CD8-positive, alpha-beta memory T cell (primary cell): ENCODE results near the gene MAML2. TPM values are rescaled to one million over a fixed set of nuclear protein-coding genes. Genes with fewer than 3 reads are reported as not detected.

Experiments used
- CTCF ChIA-PET: fragments of 350-600 bp; sonication (Branson Sonifier 250); formaldehyde crosslinking; loops from one replicate; lab custom pipeline; 2021; ENCODE audit warnings: antibody characterized with exemption; lab: Charles Lee
- POLR2A ChIA-PET: fragments of 350-600 bp; sonication (Branson Sonifier 250); formaldehyde crosslinking; loops from one replicate; lab custom pipeline; 2021; ENCODE audit warnings: antibody characterized with exemption; lab: Charles Lee
- DNase-seq, 5 donors: peaks; one replicate each; pipeline versions ENCODE4 v3.0.0 to v3.0.0-alpha.2; 2020 to 2022; ENCODE audit warnings: mixed read lengths in 1 of 5
- H3K27ac ChIP-seq: one replicate; pipeline ENCODE4 v1.7.0; 2013; ENCODE audit warnings: low read depth, mild to moderate bottlenecking, low read length, moderate library complexity
- H3K27me3 ChIP-seq: 2 replicates; pipeline ENCODE4 v1.7.0; 2013; ENCODE audit warnings: low read length, mild to moderate bottlenecking; ENCODE audit not compliant: insufficient read depth, poor library complexity, severe bottlenecking
- H3K36me3 ChIP-seq: 2 replicates; pipeline ENCODE4 v1.7.0; 2013; ENCODE audit warnings: mild to moderate bottlenecking, low read length, moderate library complexity; ENCODE audit not compliant: insufficient read depth
- H3K4me1 ChIP-seq: 2 replicates; pipeline ENCODE4 v1.7.0; 2013; ENCODE audit warnings: mild to moderate bottlenecking, low read length, moderate library complexity; ENCODE audit not compliant: insufficient read depth
- H3K4me3 ChIP-seq: 2 replicates; pipeline ENCODE4 v1.7.0; 2013; ENCODE audit warnings: mild to moderate bottlenecking, low read length
- H3K9me3 ChIP-seq: 2 replicates; pipeline ENCODE4 v1.7.0; 2013; ENCODE audit warnings: mild to moderate bottlenecking, low read length
- H3K27ac Mint-ChIP-seq, 8 donors: one replicate each; pipeline ENCODE4 v1.8.0; 2020 to 2021; ENCODE audit warnings: mixed read lengths in 8 of 8, mild to moderate bottlenecking in 6 of 8, inconsistent platforms in 3 of 8, moderate library complexity in 3 of 8
- H3K27me3 Mint-ChIP-seq, 2 donors: one replicate each; pipeline ENCODE4 v1.8.0; 2020 to 2021; ENCODE audit warnings: mixed read lengths in 2 of 2, mild to moderate bottlenecking in 1 of 2, moderate library complexity in 1 of 2
- H3K36me3 Mint-ChIP-seq, 3 donors: one replicate each; pipeline ENCODE4 v1.8.0; 2020 to 2021; ENCODE audit warnings: mixed read lengths in 3 of 3, inconsistent platforms in 1 of 3, mild to moderate bottlenecking in 1 of 3
- H3K4me1 Mint-ChIP-seq, 3 donors: one replicate each; pipeline ENCODE4 v1.8.0; 2020 to 2021; ENCODE audit warnings: mixed read lengths in 3 of 3, inconsistent platforms in 1 of 3, mild to moderate bottlenecking in 1 of 3
- H3K4me3 Mint-ChIP-seq, 7 donors: one replicate each; pipeline ENCODE4 v1.8.0; 2020 to 2021; ENCODE audit warnings: mixed read lengths in 7 of 7, mild to moderate bottlenecking in 6 of 7, moderate library complexity in 4 of 7, inconsistent platforms in 2 of 7
- H3K9me3 Mint-ChIP-seq, 5 donors: one replicate each; pipeline ENCODE4 v1.8.0; 2020 to 2022; ENCODE audit warnings: mixed read lengths in 5 of 5, mild to moderate bottlenecking in 3 of 5, moderate library complexity in 2 of 5, inconsistent platforms in 1 of 5
- polyA plus RNA-seq: library from polyadenylated mRNA; unstranded; fragments of 300-500 nt; fragmentation: Illumina TruSeq; gene quantifications from one replicate; pipeline ENCODE4 v1.2.3, GENCODE V29; 2021
- total RNA-seq, 2 experiments: library from RNA; stranded (reverse); gene quantifications; one replicate each; pipeline ENCODE4 v1.2.3, GENCODE V29; 2021

MAML2 gene
- total and polyA plus RNA-seq, 3 experiments from 2014 or later, result 11.1 to 15.9 (median 15.6) TPM

- POLR2A ChIA-PET, result interaction anchor here (0.6 to 1.4 kb wide), 8 partner anchors 15 to 100 kb away, joined by 3 to 9 read pairs (median 4); partner anchors contain the start of gene MAML2
- Histone ChIP-seq H3K27me3 (no peaks in the 10 kb centered on the region), H3K4me3 (peak overlapping the region; percentile 40), H3K36me3 (no peaks in the 10 kb centered on the region), H3K27ac (peak overlapping the region; percentile 68), H3K4me1 (peaks cover 61% of the 10 kb centered on the region), H3K9me3 (no peaks in the 10 kb centered on the region)
- peaks cover 48 to 59% (median 49%) of the 10 kb centered on the region in 3 donors for H3K4me1 Mint-ChIP-seq
- peak overlapping the region; percentile 65 to 99 (median 88) for H3K27ac Mint-ChIP-seq
- peaks cover 0 to 4% (median 4%) of the 10 kb centered on the region in 3 donors for H3K36me3 Mint-ChIP-seq
- CTCF ChIA-PET, result interaction anchor here (0.8 to 3.8 kb wide), 11 partner anchors 12 to 261 kb away, joined by 3 to 34 read pairs (median 4); partner anchors contain the start of gene MAML2
- no peaks in the 10 kb centered on the region for H3K9me3 Mint-ChIP-seq
- H3K27me3 Mint-ChIP-seq, result no peaks in the 10 kb centered on the region
- peak; percentile 57 to 77 (median 67) for DNase-seq
- H3K4me3 Mint-ChIP-seq, result peak overlapping the region; percentile 83 to 97 (median 90)
Observed at GRCh38 chr11:96242971-96243647, 99.9 kb downstream of the MAML2 start.

GRCh38 chr11:96242191-96242847, 100.7 kb downstream of the MAML2 start:
- Histone ChIP-seq H3K27me3 (no peaks in the 10 kb centered on the region), H3K4me3 (peak overlapping the region; percentile 40), H3K36me3 (no peaks in the 10 kb centered on the region), H3K4me1 (peaks cover 61% of the 10 kb centered on the region), H3K9me3 (no peaks in the 10 kb centered on the region), H3K27ac (no peak overlapping the region)
- Mint-ChIP-seq H3K27me3 (no peaks in the 10 kb centered on the region), H3K27ac (peak overlapping the region in 5 of 8 donors; percentile 29 to 90 (median 48)), H3K36me3 (peaks cover 0 to 4% (median 4%) of the 10 kb centered on the region in 3 donors), H3K4me3 (peak overlapping the region in 4 of 7 donors; percentile 12 to 90 (median 72)), H3K9me3 (no peaks in the 10 kb centered on the region), H3K4me1 (peaks cover 42 to 53% (median 44%) of the 10 kb centered on the region in 3 donors)
- ChIA-PET CTCF (interaction anchor here (1.3 to 3.8 kb wide), 7 partner anchors 13 to 260 kb away, joined by 3 to 34 read pairs (median 7); partner anchors contain the start of gene MAML2), POLR2A (interaction anchor here (0.6 to 1.4 kb wide), 4 partner anchors 16 to 99 kb away, joined by 3 to 4 read pairs (median 4); no protein-coding TSS in a partner anchor)
- no peak for DNase-seq

DNA sequence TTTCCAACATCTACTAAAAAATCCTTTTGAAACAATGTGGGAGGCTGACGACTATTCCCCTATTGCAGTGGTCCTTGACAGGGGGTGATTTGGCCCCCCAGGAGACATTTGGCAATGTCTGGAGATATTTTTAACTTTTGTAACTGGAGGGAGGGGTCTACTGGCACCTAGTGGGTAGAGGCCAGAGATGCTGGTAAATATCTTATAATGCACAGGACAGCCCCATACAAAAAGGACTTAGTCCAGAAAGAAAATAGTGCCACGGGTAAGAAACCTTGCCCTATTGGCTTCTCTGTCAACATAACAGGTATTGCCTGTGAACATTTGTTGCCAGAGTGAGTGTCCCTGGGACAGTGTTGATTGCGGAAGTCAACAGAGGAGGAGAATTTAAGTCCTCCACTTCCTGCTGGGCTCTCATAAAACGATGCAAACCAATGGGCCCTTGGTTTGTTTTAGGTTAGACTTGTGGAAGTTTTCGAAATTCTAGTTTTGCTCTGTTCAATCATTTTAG, 101.6 kb downstream of the MAML2 start:
- no peaks in the 10 kb centered on the region for H3K27me3 Mint-ChIP-seq
- no peak for DNase-seq
- peak overlapping the region in 1 of 7 donors; percentile 34 for H3K4me3 Mint-ChIP-seq
- Histone ChIP-seq H3K9me3 (no peaks in the 10 kb centered on the region), H3K4me3 (no peak overlapping the region), H3K36me3 (no peaks in the 10 kb centered on the region), H3K27ac (no peak overlapping the region), H3K27me3 (no peaks in the 10 kb centered on the region), H3K4me1 (peaks cover 57% of the 10 kb centered on the region)
- peaks cover 34 to 45% (median 36%) of the 10 kb centered on the region in 3 donors for H3K4me1 Mint-ChIP-seq
- POLR2A ChIA-PET, result no interaction called here
- H3K9me3 Mint-ChIP-seq, result no peaks in the 10 kb centered on the region
- H3K36me3 Mint-ChIP-seq, result peaks cover 0 to 4% (median 4%) of the 10 kb centered on the region in 3 donors
- CTCF ChIA-PET, result interaction anchor here (1.5 to 3.8 kb wide), 2 partner anchors 101 to 186 kb away, joined by 3 to 34 read pairs; partner anchors contain the start of gene MAML2
- H3K27ac Mint-ChIP-seq, result peak overlapping the region in 1 of 8 donors; percentile 25

DNA sequence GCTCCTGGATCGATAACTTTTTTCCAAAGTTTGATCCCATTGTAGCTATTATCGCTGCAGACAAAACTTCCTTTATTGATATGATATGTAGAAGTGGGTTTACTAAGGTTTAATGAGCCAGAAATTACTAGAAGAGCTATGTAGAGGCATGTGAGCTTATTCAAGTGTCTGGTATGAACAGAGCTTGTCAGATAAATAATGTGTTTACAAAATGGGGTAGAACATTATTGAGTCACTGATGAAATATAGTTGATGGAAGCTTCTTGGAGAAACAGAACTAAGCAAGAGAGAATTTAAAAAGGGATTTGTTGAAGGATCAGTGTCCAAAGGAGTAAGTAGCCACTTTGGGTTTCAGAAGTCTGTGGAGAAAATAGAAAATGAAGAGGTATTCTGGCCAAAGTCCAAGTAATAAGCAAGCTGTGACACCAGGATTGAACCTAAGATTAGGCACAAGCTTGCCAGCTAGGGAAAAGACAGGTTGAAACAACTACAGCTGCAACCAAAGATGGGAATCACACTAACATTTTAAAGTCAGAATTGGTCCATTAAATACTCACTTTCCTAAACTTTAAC, 104.3 kb downstream of the MAML2 start:
- Histone ChIP-seq H3K36me3 (no peaks in the 10 kb centered on the region), H3K9me3 (no peaks in the 10 kb centered on the region), H3K27ac (no peak overlapping the region), H3K4me1 (peaks cover 63% of the 10 kb centered on the region), H3K4me3 (no peak overlapping the region), H3K27me3 (no peaks in the 10 kb centered on the region)
- Mint-ChIP-seq H3K27me3 (no peaks in the 10 kb centered on the region), H3K36me3 (peaks cover 1 to 10% (median 4%) of the 10 kb centered on the region in 3 donors), H3K4me1 (peaks cover 32 to 50% (median 35%) of the 10 kb centered on the region in 3 donors), H3K27ac (no peak overlapping the region), H3K9me3 (no peaks in the 10 kb centered on the region), H3K4me3 (no peak overlapping the region)
- ChIA-PET CTCF (interaction anchor here (1.0 to 2.1 kb wide), 3 partner anchors 8 to 102 kb away, joined by 3 to 8 read pairs (median 8); no protein-coding TSS in a partner anchor), POLR2A (interaction anchor here (0.9 kb wide), 1 partner anchor 18 kb away, joined by 3 read pairs; no protein-coding TSS in a partner anchor)
- no peak for DNase-seq

GRCh38 chr11:96237766-96238266, 105.2 kb downstream of the MAML2 start:
- Mint-ChIP-seq H3K9me3 (no peaks in the 10 kb centered on the region), H3K36me3 (peaks cover 1 to 9% (median 4%) of the 10 kb centered on the region in 3 donors), H3K4me1 (peaks cover 24 to 46% (median 32%) of the 10 kb centered on the region in 3 donors), H3K4me3 (no peak overlapping the region), H3K27ac (no peak overlapping the region), H3K27me3 (no peaks in the 10 kb centered on the region)
- DNase-seq, result no peak
- ChIA-PET CTCF (interaction anchor here (0.8 to 2.3 kb wide), 4 partner anchors 12 to 105 kb away, joined by 3 to 10 read pairs (median 8); partner anchors contain the start of gene MAML2), POLR2A (no interaction called here)
- H3K4me1 ChIP-seq, result peaks cover 56% of the 10 kb centered on the region
- H3K27ac ChIP-seq, result no peak overlapping the region
- no peaks in the 10 kb centered on the region for H3K27me3 ChIP-seq
- no peaks in the 10 kb centered on the region for H3K36me3 ChIP-seq
- no peaks in the 10 kb centered on the region for H3K9me3 ChIP-seq
- no peak overlapping the region for H3K4me3 ChIP-seq

GRCh38 chr11:96235751-96236150, 107.2 kb downstream of the MAML2 start:
- ChIA-PET POLR2A (no interaction called here), CTCF (interaction anchor here (2.3 kb wide), 1 partner anchor 108 kb away, joined by 10 read pairs; the partner anchor contains the start of gene MAML2)
- Mint-ChIP-seq H3K4me1 (peaks cover 23 to 41% (median 24%) of the 10 kb centered on the region in 3 donors), H3K27ac (peak overlapping the region in 2 of 8 donors; percentile 15 to 80), H3K27me3 (no peaks in the 10 kb centered on the region), H3K9me3 (no peaks in the 10 kb centered on the region), H3K4me3 (peak overlapping the region in 1 of 7 donors; percentile 8), H3K36me3 (peaks cover 1 to 18% (median 9%) of the 10 kb centered on the region in 3 donors)
- Histone ChIP-seq H3K9me3 (no peaks in the 10 kb centered on the region), H3K4me1 (peaks cover 42% of the 10 kb centered on the region), H3K36me3 (no peaks in the 10 kb centered on the region), H3K27ac (no peak overlapping the region), H3K27me3 (no peaks in the 10 kb centered on the region), H3K4me3 (no peak overlapping the region)
- DNase-seq, result no peak

DNA sequence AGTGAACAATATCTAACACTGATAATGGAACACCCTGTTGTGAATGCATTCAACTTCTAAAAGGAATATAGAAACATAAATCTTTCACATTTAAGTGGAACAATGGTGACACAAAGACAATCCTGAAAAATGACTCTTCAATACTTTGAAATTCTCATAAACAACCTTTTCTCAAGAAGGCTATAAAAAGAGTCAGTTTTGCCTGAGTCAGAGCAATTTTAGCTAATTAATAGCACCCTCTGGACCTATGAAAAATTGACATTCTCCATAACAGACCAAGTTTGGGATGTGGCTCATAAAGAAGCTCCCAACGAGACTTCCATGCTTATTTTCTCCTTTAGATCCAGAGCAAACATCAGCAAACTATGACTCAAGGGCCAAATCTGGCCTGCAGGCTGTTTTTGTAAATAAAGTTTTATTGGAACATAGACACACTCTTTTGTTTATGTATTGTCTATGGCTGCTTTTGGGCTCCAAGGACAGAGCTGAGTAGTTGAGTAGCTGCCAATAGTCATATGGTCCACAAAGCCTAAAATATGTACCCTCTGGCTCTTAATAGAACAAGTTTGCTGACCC, 108.0 kb downstream of the MAML2 start:
- ChIA-PET POLR2A (no interaction called here), CTCF (interaction anchor here (0.5 kb wide), 1 partner anchor 18 kb away, joined by 3 read pairs; no protein-coding TSS in a partner anchor)
- H3K4me3 ChIP-seq, result no peak overlapping the region
- peaks cover 26 to 46% (median 31%) of the 10 kb centered on the region in 3 donors for H3K4me1 Mint-ChIP-seq
- H3K36me3 Mint-ChIP-seq, result peaks cover 1 to 18% (median 9%) of the 10 kb centered on the region in 3 donors
- no peaks in the 10 kb centered on the region for H3K9me3 ChIP-seq
- no peaks in the 10 kb centered on the region for H3K36me3 ChIP-seq
- DNase-seq, result no peak
- H3K27ac Mint-ChIP-seq, result peak overlapping the region in 1 of 8 donors; percentile 9
- H3K9me3 Mint-ChIP-seq, result no peaks in the 10 kb centered on the region
- peaks cover 50% of the 10 kb centered on the region for H3K4me1 ChIP-seq
- no peaks in the 10 kb centered on the region for H3K27me3 ChIP-seq
- no peak overlapping the region for H3K4me3 Mint-ChIP-seq
- no peak overlapping the region for H3K27ac ChIP-seq
- H3K27me3 Mint-ChIP-seq, result no peaks in the 10 kb centered on the region
